GM12892 (cell line): ENCODE results near the gene NDUFC1.
"Not testable (repeated sequence)": the region's sequence is repeated elsewhere in the genome, so short reads cannot be mapped to it uniquely, and the experiment has no call there.

Experiments used
- DNase-seq: peaks from one replicate; pipeline ENCODE4 v3.0.0; 2011; ENCODE audit not compliant: insufficient read length
- FAIRE-seq: peaks from 2 replicates; lab custom pipeline; 2011; peaks lifted over from hg19 to GRCh38; lab: Jason Lieb, UNC
- POLR2A ChIP-seq: IDR thresholded peaks from 2 replicates; pipeline ENCODE4 v1.6.1; 2011; ENCODE audit warnings: low read depth, low read length, control low read depth
- POLR2AphosphoS5 ChIP-seq: IDR thresholded peaks from 2 replicates; pipeline ENCODE4 v1.6.1; 2011; ENCODE audit warnings: low read depth, low read length, control low read depth
- TAF1 ChIP-seq: IDR thresholded peaks from 2 replicates; pipeline ENCODE4 v1.6.1; 2011; ENCODE audit warnings: low read depth, mild to moderate bottlenecking, control low read depth, low read length, borderline replicate concordance

The NDUFC1 gene

DNA sequence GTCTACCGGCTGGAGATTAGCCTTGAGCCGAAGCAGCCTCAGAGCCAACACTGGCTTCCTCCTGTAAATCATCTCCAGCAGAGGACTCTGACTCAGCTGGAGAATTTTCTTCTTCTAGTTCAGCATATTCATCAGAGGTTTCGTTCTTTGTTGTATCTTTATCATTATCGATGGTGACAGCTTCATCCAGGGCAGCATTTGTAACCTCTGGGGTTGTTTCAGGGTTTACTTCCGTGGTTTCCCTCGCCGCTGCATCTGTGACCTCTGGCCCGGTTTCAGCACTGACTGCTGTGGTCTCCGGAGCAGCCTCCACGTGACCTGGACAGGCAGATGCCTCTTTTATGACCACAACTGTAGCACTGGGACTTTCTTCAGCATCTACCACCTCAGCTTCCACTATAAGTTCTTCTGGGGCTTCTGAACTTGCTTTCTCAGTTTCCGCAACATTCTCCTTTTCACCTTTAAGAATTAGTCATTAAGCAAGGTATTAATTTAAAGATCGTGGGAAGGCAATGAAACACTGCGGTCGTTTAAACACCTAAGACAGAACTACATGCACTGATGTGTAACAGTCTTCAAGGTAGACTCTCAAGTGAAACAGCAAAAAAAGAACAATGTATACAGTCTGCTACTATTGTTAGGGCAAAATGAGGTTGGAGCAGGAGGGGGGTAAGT lies 35.6 kb downstream of the NDUFC1 start:
- TF ChIP-seq TAF1 = no peak
- DNase-seq (peak; percentile 64), FAIRE-seq (peak; percentile 96)

DNA sequence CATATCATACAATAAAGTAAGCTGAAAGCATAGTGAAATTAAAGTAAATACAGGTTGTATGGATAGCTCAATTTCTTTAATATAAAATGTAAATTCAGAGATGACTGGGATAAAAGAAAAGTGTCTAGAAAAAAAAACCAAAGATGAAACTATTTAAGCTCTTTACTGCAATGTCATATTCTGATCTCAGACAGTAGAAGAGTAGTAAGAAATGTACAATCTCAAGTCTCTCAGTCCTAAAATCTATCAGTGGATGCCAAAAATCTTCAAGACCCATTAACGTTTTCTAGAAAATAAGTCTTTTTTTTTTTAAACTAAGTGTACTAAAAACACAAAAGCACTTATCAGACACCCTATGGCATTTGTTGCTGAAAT lies 36.1 kb downstream of the NDUFC1 start:
- no peak for DNase-seq
- FAIRE-seq = no peak
- TF ChIP-seq POLR2A (no peak), POLR2AphosphoS5 (no peak), TAF1 (no peak)

DNA sequence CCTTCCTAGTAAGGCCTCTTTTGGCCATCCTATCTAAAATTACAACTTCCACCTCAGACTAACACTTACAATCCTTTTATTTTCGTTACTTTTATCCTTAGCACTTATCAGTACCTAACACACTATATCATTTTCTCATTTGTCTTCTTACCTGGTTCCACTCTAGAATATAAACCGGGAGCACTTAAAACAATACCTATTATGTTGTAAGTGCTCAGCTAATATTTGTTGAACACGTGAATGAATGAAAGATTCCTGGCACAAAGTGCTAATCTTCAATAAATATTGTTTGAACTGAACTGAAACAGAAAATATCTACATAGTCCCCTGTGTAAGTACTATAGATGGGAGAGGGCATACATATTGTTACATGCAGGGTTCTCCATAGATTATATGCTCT lies 36.6 kb downstream of the NDUFC1 start:
- DNase-seq (no peak), FAIRE-seq (no peak)
- TF ChIP-seq POLR2A (no peak), TAF1 (no peak), POLR2AphosphoS5 (no peak)

DNA sequence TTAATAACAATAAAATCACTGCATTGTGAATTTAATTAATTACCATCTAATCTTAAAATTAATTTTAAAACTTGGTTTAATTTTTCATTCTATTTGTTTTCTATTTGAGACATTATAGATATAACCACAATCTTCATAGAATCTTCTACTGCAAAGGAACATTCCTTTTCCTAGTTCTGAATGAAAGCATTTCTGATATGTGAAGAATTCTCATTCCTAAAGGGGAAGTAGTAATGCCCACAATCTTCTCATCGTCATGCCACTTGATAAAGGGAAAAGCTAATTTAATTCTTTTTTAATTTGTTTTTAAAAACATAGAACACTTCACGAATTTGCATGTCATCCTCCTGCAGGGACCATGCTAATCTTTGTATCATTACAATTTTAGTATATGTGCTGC lies 45.9 kb downstream of the NDUFC1 start:
- TF ChIP-seq POLR2AphosphoS5 (no peak), POLR2A (no peak), TAF1 (no peak)
- no peak for FAIRE-seq
- no peak for DNase-seq

DNA sequence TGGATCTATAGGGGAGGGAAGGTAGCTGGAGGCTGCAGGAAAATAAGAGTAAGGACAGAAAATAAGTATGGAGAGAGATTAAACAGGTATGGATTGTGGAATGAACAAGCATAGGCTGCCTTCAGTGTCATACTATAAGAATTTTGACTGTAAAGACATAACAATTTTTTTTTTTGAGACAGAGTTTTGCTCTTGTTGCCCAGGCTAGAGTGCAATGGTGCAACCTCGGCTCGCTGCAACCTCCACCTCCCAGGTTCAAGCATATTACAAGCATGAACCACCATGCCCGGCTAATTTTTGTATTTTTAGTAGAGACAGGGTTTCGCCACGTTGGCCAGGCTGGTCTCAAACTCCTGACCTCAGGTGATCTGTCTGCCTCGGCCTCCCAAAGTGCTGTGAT lies 46.7 kb downstream of the NDUFC1 start:
- DNase-seq, FAIRE-seq: not testable (repeated sequence)

DNA sequence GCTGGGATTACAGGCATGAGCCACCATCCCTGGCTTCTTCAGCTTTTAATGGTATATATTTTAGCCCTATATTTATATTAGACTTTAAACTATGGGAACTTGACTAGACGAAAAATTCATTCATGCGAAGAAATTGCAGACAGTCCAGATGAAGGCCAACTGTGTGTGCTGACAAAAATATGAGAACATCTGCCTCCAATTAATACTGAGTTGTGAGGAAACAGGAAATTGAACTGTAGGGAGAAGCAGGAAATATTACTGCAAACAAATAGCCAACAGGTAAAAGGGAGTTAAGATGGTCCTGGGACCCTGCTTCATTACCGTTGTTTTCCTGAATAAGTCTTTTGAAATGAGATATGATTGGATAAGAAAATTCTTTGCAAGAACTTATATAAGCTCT lies 48.6 kb downstream of the NDUFC1 start:
- no peak for FAIRE-seq
- TF ChIP-seq TAF1 (no peak), POLR2A (no peak), POLR2AphosphoS5 (no peak)
- DNase-seq = no peak

DNA sequence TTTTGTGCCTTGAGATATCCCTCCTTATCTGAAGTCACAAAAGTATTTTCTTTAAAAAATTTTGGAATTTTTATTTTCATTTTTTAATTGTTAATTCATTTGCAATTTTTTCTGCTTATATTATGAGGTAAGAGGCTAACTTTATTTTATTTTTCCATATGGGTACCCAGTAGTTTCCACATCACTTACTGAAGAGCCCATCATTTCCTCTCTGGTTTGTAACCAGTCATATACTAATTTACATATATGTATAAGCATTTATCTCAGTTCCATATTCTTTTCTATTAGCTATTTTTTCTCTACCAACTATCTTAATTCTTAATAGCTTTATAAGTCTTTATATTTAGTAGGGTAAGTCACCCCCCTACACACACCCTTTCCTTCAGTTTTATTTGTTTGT lies 49.2 kb downstream of the NDUFC1 start:
- DNase-seq (no peak), FAIRE-seq (no peak)
- TF ChIP-seq TAF1 (no peak), POLR2A (no peak), POLR2AphosphoS5 (no peak)

DNA sequence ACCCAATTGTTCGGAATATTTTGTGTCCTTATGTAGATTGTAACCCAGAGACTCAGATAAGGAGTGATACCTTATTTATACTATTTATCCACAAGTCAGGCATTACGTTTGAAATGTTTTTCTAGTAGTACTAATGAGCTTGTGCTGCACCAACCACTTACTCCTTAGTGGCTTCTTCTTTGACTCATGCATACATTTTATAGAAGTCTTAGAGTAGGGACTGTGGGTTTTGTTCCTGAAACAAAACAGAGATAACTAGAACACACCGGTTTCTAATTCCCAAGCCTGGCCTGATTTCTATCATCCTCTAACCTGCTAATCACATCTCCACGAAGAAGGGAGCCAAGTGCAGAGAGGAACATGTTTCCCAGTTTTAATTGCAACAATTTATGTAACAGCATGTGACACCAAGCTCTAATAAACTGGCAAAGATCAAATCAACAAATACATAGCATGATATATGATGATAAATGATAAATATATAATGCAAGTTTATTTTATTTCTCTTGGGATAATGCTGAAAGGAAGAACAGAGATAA lies 54.5 kb downstream of the NDUFC1 start:
- no peak for FAIRE-seq
- no peak for TF ChIP-seq TAF1
- no peak for DNase-seq

DNA sequence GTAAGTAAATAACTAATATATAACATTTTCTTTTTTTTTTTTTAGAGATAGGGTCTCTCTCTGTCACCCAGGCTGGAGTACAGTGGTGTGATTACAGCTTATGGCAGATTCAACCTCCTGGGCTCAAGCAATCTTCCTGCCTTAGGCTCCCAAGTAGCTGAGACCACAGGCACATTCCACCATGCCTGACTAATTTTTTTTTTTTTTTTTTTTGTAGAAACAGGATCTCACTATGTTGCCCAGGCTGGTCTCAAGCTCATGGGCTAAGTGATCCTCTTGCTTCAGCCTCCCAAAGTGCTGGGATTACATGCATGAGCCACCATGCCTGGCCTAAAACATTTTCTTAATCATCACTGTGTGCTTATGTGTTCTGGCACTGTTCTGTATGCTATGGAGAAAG lies 55.0 kb downstream of the NDUFC1 start:
- no peak for DNase-seq
- TF ChIP-seq POLR2AphosphoS5 = no peak
- no peak for TF ChIP-seq TAF1
- no peak for TF ChIP-seq POLR2A
- no peak for FAIRE-seq

DNA sequence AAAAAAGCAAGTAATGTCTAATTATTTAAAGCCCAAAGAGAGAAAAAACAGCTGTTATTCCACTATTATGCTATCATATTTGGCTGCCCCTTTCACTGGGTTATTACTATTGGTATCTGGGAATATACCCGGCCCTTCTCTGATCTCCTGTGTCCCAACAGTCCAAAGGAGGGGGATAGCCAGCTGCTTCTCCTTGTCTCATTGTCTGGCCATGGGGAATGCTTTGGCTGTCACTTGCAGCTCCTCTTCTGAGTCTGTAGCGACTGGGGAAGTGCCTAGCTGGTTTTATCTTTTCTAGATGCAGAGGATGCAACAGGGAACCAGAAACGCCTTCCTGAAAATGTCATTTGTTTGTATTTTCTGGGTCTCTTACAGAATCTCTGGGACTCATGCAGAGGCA lies 56.1 kb downstream of the NDUFC1 start:
- TF ChIP-seq TAF1 (no peak), POLR2A (no peak), POLR2AphosphoS5 (no peak)
- DNase-seq = no peak

DNA sequence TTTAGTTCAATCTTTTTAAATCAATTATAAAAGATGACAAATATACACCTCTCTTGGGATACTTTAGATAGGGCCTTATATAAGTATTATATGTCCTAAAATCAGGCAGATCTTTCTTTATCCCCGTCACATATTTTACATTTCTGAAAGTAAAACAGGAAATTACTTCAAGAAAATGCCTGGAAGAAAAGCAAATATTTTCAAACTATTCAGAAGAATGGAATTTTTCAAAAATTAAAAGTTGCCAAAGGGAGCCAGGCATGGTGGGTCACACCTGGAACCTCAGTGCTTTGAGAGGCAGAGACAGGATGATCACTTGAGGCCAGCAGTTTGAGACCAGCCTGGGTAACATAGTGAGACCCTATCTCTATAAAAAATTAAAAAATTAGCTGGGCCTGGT lies 56.7 kb downstream of the NDUFC1 start:
- DNase-seq (no peak), FAIRE-seq (no peak)
- TF ChIP-seq POLR2A = no peak

More for the DNA sequence above, 56.1 kb downstream of the NDUFC1 start:
- FAIRE-seq = no peak

DNA sequence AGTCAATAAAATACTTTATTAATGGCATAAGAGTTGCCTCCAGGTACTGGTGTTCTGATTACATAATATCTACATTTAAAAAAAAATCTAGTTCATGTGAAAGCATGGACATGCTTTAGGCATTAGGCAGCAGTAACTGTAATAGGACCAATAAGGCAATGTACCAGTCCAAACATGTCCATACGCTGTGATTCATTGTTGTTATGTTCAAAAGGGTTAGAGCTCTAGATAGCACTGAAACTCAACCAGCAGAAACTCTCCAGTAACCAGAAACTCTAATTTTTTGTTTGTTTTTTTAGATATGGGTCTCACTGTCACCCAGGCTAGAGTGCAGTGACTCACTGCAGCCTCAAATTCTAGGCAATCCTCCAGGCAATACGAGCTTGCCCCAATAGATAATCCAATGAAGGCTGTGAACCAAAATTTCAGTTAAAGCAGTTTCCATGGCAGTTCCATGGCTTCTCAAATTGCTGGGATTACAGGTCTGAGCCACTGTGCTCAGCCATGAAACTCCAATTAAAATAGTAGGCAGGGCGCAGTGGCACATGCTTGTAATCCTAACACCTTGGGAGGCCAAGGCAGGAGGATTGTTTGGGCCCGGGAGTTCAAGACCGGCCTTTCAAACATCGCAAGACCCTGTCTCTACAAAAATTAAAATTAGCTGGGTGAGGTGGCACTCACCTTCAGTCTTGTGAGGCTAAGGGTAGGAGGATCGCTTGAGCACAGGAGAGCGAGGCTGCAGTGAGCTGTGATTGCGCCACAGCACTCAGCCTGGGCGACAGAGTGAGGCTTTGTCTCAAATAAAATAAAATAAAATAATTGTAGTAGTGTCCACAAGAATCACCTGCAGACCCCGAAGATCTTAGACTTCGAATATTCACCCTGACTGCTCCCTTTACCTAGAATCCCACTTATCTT lies 58.6 kb downstream of the NDUFC1 start:
- FAIRE-seq (no peak), DNase-seq (no peak)
- TF ChIP-seq TAF1 (no peak), POLR2AphosphoS5 (no peak), POLR2A (no peak)

DNA sequence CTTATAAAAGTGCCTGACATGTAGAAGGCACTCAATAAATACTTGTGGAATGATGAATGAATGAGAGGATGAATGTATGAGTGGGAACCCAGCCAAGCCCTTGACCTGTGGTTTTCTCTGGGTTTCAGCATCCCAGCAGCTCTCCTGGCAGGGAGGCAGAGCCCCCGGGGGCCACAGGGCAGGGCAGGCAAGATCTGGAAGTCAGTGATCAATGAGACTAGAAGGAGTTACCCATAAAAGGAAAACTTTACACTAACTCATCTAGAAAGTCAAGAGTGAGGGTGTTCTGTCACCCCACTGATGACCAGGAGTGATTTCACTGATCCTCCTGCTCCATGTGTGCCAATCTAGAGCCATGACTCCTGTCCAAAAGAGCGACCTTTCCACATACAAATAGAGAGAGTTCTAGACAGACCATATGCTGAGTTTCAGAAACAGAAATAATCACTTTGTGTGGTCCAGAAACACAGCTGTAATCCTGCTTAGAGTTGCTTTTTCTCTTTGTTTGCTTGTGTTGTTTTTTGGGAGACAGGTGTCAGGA lies 59.7 kb downstream of the NDUFC1 start:
- no peak for TF ChIP-seq POLR2AphosphoS5
- no peak for TF ChIP-seq TAF1
- no peak for TF ChIP-seq POLR2A
- DNase-seq (no peak), FAIRE-seq (no peak)

DNA sequence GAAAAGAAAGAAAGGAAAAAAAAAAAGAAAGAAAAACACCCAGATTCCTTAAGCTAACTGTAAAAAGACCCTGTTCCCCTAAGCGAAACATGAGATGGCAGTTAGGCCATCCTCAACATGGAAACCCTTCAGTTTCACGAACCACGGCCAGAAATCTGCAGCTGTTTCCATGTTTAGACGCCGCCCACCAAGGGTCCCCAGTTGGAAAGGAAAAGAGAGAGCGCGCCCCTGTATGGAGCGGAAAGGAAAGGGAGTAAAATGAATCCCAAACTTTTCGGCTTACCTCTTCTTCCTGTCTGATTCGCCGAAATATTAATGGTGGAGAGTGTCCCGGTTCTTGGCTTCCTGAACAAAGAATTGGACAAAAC lies 60.5 kb downstream of the NDUFC1 start:
- FAIRE-seq (no peak), DNase-seq (no peak)
- TF ChIP-seq TAF1 = no peak
